Hepatocyte (in vitro differentiated cells): ENCODE data around the gene GSG1.

Experiments
- CTCF ChIP-seq: fragments of 200-600 bp; sonication (generic); IDR thresholded peaks from 2 replicates; pipeline ENCODE4 v1.5.1; 2016; ENCODE audit warnings: antibody characterized with exemption, mild to moderate bottlenecking; ENCODE audit not compliant: poor library complexity
- EZH2 ChIP-seq: fragments of 200-600 bp; sonication (generic); IDR thresholded peaks from 2 replicates; pipeline ENCODE4 v1.6.1; 2016; ENCODE audit warnings: antibody characterized with exemption, mild to moderate bottlenecking, borderline replicate concordance

GRCh38 chr12:13128291-13128965, 25.0 kb upstream of the GSG1 start:
- TF ChIP-seq CTCF (no peak), EZH2 (no peak)
